Muscle layer of duodenum (tissue), 2 donors: ENCODE results near the gene BEST1.
A peak's percentile ranks its signal among the peaks of the same experiment; 100 is the strongest.

Experiments
- H3K27ac ChIP-seq: one replicate; pipeline ENCODE4 v1.7.0; 2013; ENCODE audit warnings: mild to moderate bottlenecking, low read length
- H3K27me3 ChIP-seq: one replicate; pipeline ENCODE4 v1.7.0; 2013; ENCODE audit warnings: low read depth, mild to moderate bottlenecking, control low read depth, low read length
- H3K36me3 ChIP-seq, 2 donors: one replicate each; pipeline ENCODE4 v1.7.0; 2013; ENCODE audit warnings: low read length in 2 of 2, control low read depth in 1 of 2, mild to moderate bottlenecking in 1 of 2; ENCODE audit not compliant: insufficient read depth in 2 of 2, control insufficient read depth in 1 of 2
- H3K4me1 ChIP-seq, 2 donors: one replicate each; pipeline ENCODE4 v1.7.0; 2013; ENCODE audit warnings: low read length in 2 of 2, mild to moderate bottlenecking in 2 of 2, control low read depth in 1 of 2, moderate library complexity in 1 of 2; ENCODE audit not compliant: insufficient read depth in 2 of 2, control insufficient read depth in 1 of 2
- H3K4me3 ChIP-seq, 2 donors: one replicate each; pipeline ENCODE4 v1.7.0; 2013; ENCODE audit warnings: low read length in 2 of 2, low read depth in 1 of 2, mild to moderate bottlenecking in 1 of 2
- H3K9me3 ChIP-seq, 2 donors: one replicate each; pipeline ENCODE4 v1.7.0; 2013; ENCODE audit warnings: low read length in 2 of 2, control low read depth in 1 of 2, mild to moderate bottlenecking in 1 of 2; ENCODE audit not compliant: control insufficient read depth in 1 of 2
- donor health status: healthy.

BEST1 gene

GRCh38 chr11:61908730-61909316, 41.3 kb upstream of the BEST1 start:
- peaks cover 9 to 36% of the 10 kb centered on the region in 2 donors for H3K4me1 ChIP-seq

GRCh38 chr11:61910187-61911127, 39.7 kb upstream of the BEST1 start:
- no peak overlapping the region for H3K4me3 ChIP-seq
- H3K27me3 ChIP-seq, result no peaks in the 10 kb centered on the region
- no peaks in the 10 kb centered on the region for H3K9me3 ChIP-seq
- peaks cover 8 to 21% of the 10 kb centered on the region in 2 donors for H3K36me3 ChIP-seq
- peak overlapping the region; percentile 21 for H3K27ac ChIP-seq
- H3K4me1 ChIP-seq, result peaks cover 9 to 40% of the 10 kb centered on the region in 2 donors

More at GRCh38 chr11:61908730-61909316, 41.3 kb upstream of the BEST1 start:
- no peaks in the 10 kb centered on the region for H3K27me3 ChIP-seq
- no peaks in the 10 kb centered on the region for H3K9me3 ChIP-seq
- H3K36me3 ChIP-seq, result peaks cover 8 to 35% of the 10 kb centered on the region in 2 donors
- no peak overlapping the region for H3K4me3 ChIP-seq
- peak overlapping the region; percentile 3 for H3K27ac ChIP-seq

- Histone ChIP-seq H3K4me3 (no peak overlapping the region), H3K36me3 (peaks cover 8 to 14% of the 10 kb centered on the region in 2 donors), H3K27ac (no peak overlapping the region), H3K4me1 (peaks cover 9 to 41% of the 10 kb centered on the region in 2 donors), H3K9me3 (no peaks in the 10 kb centered on the region), H3K27me3 (no peaks in the 10 kb centered on the region)
These were observed 38.9 kb upstream of the BEST1 start for GRCh38 chr11:61911128-61911700.

GRCh38 chr11:61911701-61912529, 38.2 kb upstream of the BEST1 start:
- Histone ChIP-seq H3K27ac (no peak overlapping the region), H3K4me3 (no peak overlapping the region), H3K9me3 (no peaks in the 10 kb centered on the region), H3K27me3 (no peaks in the 10 kb centered on the region), H3K36me3 (peaks cover 7 to 8% of the 10 kb centered on the region in 2 donors), H3K4me1 (peaks cover 9 to 41% of the 10 kb centered on the region in 2 donors)

GRCh38 chr11:61912530-61912898, 37.6 kb upstream of the BEST1 start:
- Histone ChIP-seq H3K4me1 (peaks cover 9 to 41% of the 10 kb centered on the region in 2 donors), H3K9me3 (no peaks in the 10 kb centered on the region), H3K27me3 (no peaks in the 10 kb centered on the region), H3K27ac (no peak overlapping the region), H3K4me3 (no peak overlapping the region), H3K36me3 (peaks cover under 1 to 2% of the 10 kb centered on the region in 2 donors)

- no peak overlapping the region for H3K4me3 ChIP-seq
- no peaks in the 10 kb centered on the region for H3K9me3 ChIP-seq
- H3K27ac ChIP-seq, result no peak overlapping the region
- no peaks in the 10 kb centered on the region for H3K36me3 ChIP-seq
- H3K4me1 ChIP-seq, result peaks cover 11 to 46% of the 10 kb centered on the region in 2 donors
- H3K27me3 ChIP-seq, result peaks cover 5% of the 10 kb centered on the region
These were observed 37.0 kb upstream of the BEST1 start for GRCh38 chr11:61912991-61913698.

- no peak overlapping the region for H3K4me3 ChIP-seq
- no peak overlapping the region for H3K27ac ChIP-seq
- H3K36me3 ChIP-seq, result no peaks in the 10 kb centered on the region
- H3K27me3 ChIP-seq, result peaks cover 10% of the 10 kb centered on the region
- H3K4me1 ChIP-seq, result peaks cover 8 to 41% of the 10 kb centered on the region in 2 donors
- H3K9me3 ChIP-seq, result no peaks in the 10 kb centered on the region
These were observed 36.3 kb upstream of the BEST1 start for GRCh38 chr11:61913699-61914395.

- H3K36me3 ChIP-seq, result no peaks in the 10 kb centered on the region
- H3K4me1 ChIP-seq, result peaks cover 8 to 37% of the 10 kb centered on the region in 2 donors
- peak overlapping the region in 1 of 2 donors; percentile 26 for H3K4me3 ChIP-seq
- no peaks in the 10 kb centered on the region for H3K9me3 ChIP-seq
- H3K27me3 ChIP-seq, result peaks cover 15% of the 10 kb centered on the region
- no peak overlapping the region for H3K27ac ChIP-seq
These were observed 35.5 kb upstream of the BEST1 start for GRCh38 chr11:61914471-61915171.

- Histone ChIP-seq H3K27me3 (peaks cover 17% of the 10 kb centered on the region), H3K9me3 (no peaks in the 10 kb centered on the region), H3K36me3 (no peaks in the 10 kb centered on the region), H3K4me3 (peak overlapping the region; percentile 49 to 66), H3K27ac (no peak overlapping the region), H3K4me1 (peaks cover 4 to 29% of the 10 kb centered on the region in 2 donors)
These were observed 33.3 kb upstream of the BEST1 start for GRCh38 chr11:61916737-61917333.
